NT2/D1 (cell line): ENCODE results near the gene NPIPA5.
"Not testable (repeated sequence)": the region's sequence is repeated elsewhere in the genome, so short reads cannot be mapped to it uniquely, and the experiment has no call there.

Experiments used
- YY1 ChIP-seq: IDR thresholded peaks from 2 replicates; pipeline ENCODE4 v1.6.1; 2011; ENCODE audit not compliant: insufficient read length, insufficient read depth
- ZNF274 ChIP-seq: IDR thresholded peaks from 2 replicates; pipeline ENCODE4 v1.6.1; 2011; ENCODE audit warnings: mild to moderate bottlenecking, low read depth, low read length

GRCh38 chr16:15324954-15325353 lies 53.1 kb downstream of the NPIPA5 start:
- TF ChIP-seq ZNF274, YY1: not testable (repeated sequence)
